A673 (cell line): ENCODE results near the gene TEX19. TPM values are rescaled to one million over a fixed set of nuclear protein-coding genes. Genes with fewer than 3 reads are reported as not detected.

Source experiments
- BruUV-seq: library from RNA; stranded (reverse); fragments of 400-500 nt; replicated peaks from 2 replicates; lab custom pipeline; 2021; lab: Mats Ljungman, UMichigan
- CTCF ChIA-PET: fragments of 300-600 bp; sonication (Branson Sonifier 250); formaldehyde crosslinking; loops from one replicate; lab custom pipeline; 2022; ENCODE audit warnings: antibody characterized with exemption; lab: Charles Lee
- POLR2A ChIA-PET: fragments of 300-600 bp; sonication (Branson Sonifier 250); formaldehyde crosslinking; loops from one replicate; lab custom pipeline; 2022; ENCODE audit warnings: antibody characterized with exemption; ENCODE audit not compliant: low non-redundant PET; lab: Charles Lee
- DNase-seq: peaks from one replicate; pipeline ENCODE4 v3.0.0-alpha.2; 2015; ENCODE audit warnings: low spot score
- H3K27ac ChIP-seq: fragments of 200-600 bp; sonication (generic); 2 replicates; pipeline ENCODE4 v1.5.1; 2016; ENCODE audit warnings: mixed run types, low read depth, mild to moderate bottlenecking, mixed read lengths, antibody characterized with exemption, low read length; ENCODE audit not compliant: poor library complexity, severe bottlenecking
- H3K27me3 ChIP-seq: fragments of 200-600 bp; sonication (generic); replicated peaks from 2 replicates; pipeline ENCODE4 v1.6.1; 2017; ENCODE audit warnings: mixed run types, low read depth, mild to moderate bottlenecking, mixed read lengths, antibody characterized with exemption, low read length; ENCODE audit not compliant: insufficient read depth, poor library complexity
- H3K36me3 ChIP-seq: fragments of 200-600 bp; sonication (generic); 2 replicates; pipeline ENCODE4 v1.6.1; 2016; ENCODE audit warnings: mixed run types, mild to moderate bottlenecking, mixed read lengths, antibody characterized with exemption, low read length; ENCODE audit not compliant: insufficient read depth, poor library complexity, severe bottlenecking
- H3K4me1 ChIP-seq: fragments of 200-600 bp; sonication (generic); 2 replicates; pipeline ENCODE4 v1.6.1; 2017; ENCODE audit warnings: mixed run types, mild to moderate bottlenecking, mixed read lengths, antibody characterized with exemption, low read length; ENCODE audit not compliant: insufficient read depth, poor library complexity, severe bottlenecking
- H3K4me3 ChIP-seq: fragments of 200-600 bp; sonication (generic); 2 replicates; pipeline ENCODE4 v1.5.1; 2016; ENCODE audit warnings: low read depth, mixed run types, mild to moderate bottlenecking, mixed read lengths, low read length; ENCODE audit not compliant: poor library complexity, severe bottlenecking
- H3K9me3 ChIP-seq: fragments of 200-600 bp; sonication (generic); 2 replicates; pipeline ENCODE4 v1.6.1; 2016; ENCODE audit warnings: mixed run types, low read depth, mild to moderate bottlenecking, mixed read lengths, antibody characterized with exemption, low read length; ENCODE audit not compliant: poor library complexity, severe bottlenecking
- CTCF ChIP-seq: fragments of 300-800, 200-600 bp; sonication (generic); conservative IDR thresholded peaks from 2 replicates; pipeline ENCODE4 v1.5.1; 2017; ENCODE audit warnings: low read depth, mild to moderate bottlenecking, antibody characterized with exemption, low read length, moderate library complexity, mixed read lengths
- EZH2 ChIP-seq: fragments of 200-600 bp; sonication (generic); IDR thresholded peaks from 2 replicates; pipeline ENCODE4 v1.6.1; 2017; ENCODE audit warnings: borderline replicate concordance, low read depth, mild to moderate bottlenecking, mixed read lengths, antibody characterized with exemption, low read length; ENCODE audit not compliant: poor library complexity, severe bottlenecking
- intact Hi-C: fragments of 100-400 bp; cut with micrococcal nuclease; formaldehyde crosslinking; loops from one replicate; pipeline ENCODE4 v1.10.0; 2022; ENCODE audit not compliant: unreplicated experiment
- total RNA-seq: library from RNA; stranded (reverse); gene quantifications from 2 replicates; pipeline ENCODE4 v1.2.3, GENCODE V29; 2021

TEX19 gene
- total RNA-seq, 1 experiment from 2014 or later, result 0.39 TPM

DNA sequence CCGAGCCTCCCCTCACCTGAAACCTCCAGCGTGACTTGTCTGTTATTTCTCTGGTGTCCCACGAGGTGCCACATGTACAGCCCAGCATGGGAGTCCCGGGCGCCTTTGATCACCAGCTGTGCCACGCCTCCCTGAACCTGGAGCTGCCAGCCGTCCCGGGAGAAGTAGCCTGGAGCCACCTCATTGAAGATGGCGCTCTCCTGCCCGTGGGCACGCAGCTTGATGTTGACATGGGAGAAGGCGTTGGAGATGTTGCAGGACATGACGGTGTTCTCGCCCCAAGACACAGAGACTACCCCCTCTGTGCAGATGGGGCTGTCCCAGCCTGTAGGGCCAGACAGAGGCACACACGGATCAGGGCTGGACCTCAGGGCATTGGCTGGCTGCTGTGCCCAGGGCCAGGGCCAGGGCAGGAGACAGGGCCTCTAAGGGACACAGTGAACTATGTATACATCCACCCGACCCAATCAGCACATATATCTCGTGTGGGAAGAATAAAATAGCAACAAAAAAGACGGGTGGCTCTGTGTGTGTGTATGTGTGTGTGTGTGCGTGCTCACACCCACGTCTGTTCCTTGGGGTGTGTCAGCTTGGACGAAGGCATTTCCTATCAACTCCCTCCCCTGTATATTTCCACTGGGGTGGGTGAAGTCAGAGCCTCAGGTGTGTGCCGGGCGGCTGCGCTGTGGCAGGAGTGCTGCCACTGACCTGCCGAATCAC lies 34.3 kb upstream of the TEX19 start:
- intact Hi-C loops, result no loop called here
- TF ChIP-seq CTCF (no peak), EZH2 (no peak)
- ChIA-PET POLR2A (no interaction called here), CTCF (no interaction called here)
- Histone ChIP-seq H3K4me1 (no peaks in the 10 kb centered on the region), H3K36me3 (no peaks in the 10 kb centered on the region), H3K4me3 (no peak overlapping the region), H3K27ac (no peak overlapping the region), H3K9me3 (no peaks in the 10 kb centered on the region), H3K27me3 (no peaks in the 10 kb centered on the region)
- no peak for DNase-seq
- BruUV-seq, result no TSS peak

DNA sequence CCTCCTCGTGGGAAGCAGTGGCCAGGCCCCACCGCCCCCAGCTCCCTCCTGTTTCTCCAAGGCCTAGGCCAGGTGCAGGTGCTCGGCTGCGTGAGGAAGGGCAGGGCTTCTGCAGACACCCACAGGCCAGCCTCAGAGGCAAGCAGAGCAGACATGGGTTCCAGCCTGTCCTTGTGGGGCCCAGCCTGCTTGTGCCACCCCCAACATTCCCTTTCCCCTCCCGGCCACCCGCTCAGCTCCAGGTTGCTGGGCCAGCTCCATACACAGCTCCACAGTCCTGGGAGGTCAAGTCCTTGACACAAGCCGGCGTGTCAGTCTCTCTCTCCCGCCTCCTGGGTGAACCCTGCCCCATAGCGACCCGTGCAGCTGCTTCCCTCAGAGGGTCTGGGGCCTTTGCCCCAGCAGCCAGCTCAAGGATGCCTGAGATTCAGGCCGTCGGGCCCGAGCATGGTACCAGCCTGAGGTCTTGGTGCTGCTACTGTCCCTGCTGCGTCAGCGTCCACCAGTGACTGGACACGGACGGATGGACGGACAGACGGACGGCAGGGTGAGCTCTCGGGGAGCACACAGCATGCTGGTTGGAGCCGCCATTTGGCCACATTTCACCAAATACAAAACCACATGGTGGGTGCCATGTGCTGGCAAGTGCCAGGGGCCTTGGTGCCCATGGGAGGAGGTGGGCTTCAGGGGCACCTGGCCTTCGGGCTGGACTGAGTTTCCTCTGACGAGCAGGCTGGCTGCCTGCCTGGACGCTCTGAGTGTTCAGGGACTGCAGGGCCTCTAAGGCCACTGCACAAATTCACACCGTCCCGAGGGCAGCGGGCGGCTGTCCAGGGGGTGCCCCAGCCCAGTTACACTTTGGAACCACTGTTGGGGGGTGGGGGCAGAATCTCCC lies 33.5 kb upstream of the TEX19 start:
- DNase-seq, result no peak
- no peak overlapping the region for H3K27ac ChIP-seq
- TF ChIP-seq CTCF (no peak), EZH2 (no peak)
- H3K9me3 ChIP-seq, result no peaks in the 10 kb centered on the region
- H3K4me1 ChIP-seq, result peaks cover 8% of the 10 kb centered on the region
- POLR2A ChIA-PET, result no interaction called here
- BruUV-seq, result no TSS peak
- H3K36me3 ChIP-seq, result no peaks in the 10 kb centered on the region
- H3K4me3 ChIP-seq, result no peak overlapping the region
- intact Hi-C loops, result no loop called here
- CTCF ChIA-PET, result no interaction called here
- H3K27me3 ChIP-seq, result no peaks in the 10 kb centered on the region

DNA sequence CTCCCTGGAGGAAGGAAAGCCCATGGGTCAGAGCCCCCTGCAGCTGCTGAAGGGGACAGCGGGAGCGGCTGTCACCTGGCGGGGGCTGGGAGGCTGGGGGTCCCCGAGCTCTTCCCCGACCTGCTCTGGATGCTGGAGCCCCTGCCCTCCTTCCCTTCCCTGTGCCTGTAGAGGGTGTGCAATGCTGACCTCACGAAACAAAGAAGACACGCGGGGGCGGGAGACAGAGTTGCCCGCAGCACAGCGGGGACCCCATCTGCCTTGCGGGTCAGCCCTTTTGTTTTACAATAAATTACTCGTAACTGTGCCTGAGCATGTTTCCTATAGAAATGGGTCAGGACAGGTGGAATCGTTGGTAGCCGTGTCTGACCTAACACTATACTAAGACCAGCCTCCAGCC lies 31.8 kb upstream of the TEX19 start:
- H3K27me3 ChIP-seq, result no peaks in the 10 kb centered on the region
- no TSS peak for BruUV-seq
- no peaks in the 10 kb centered on the region for H3K36me3 ChIP-seq
- H3K4me1 ChIP-seq, result peaks cover 18% of the 10 kb centered on the region
- H3K4me3 ChIP-seq, result no peak overlapping the region
- intact Hi-C loops, result no loop called here
- no peaks in the 10 kb centered on the region for H3K9me3 ChIP-seq
- CTCF ChIA-PET, result no interaction called here
- no peak for DNase-seq
- no peak overlapping the region for H3K27ac ChIP-seq
- POLR2A ChIA-PET, result no interaction called here
- TF ChIP-seq CTCF (no peak), EZH2 (no peak)
